ENCODE measurements around the gene HAUS8.
A peak's percentile ranks its signal among the peaks of the same experiment; 100 is the strongest.

Gene HAUS8

GRCh38 chr19:17079710-17080439 lies 4.6 kb upstream of the HAUS8 start:
- TF ChIP-seq SUZ12 (IDR thresholded peaks at IDR 0.05) = no peak
- no peak for TF ChIP-seq FOXA1 (IDR thresholded peaks at IDR 0.05)
- TF ChIP-seq CTBP1 (IDR thresholded peaks at IDR 0.05; ENCODE audit: borderline replicate concordance) = no peak
- no peak for TF ChIP-seq HDGF (IDR thresholded peaks at IDR 0.05; ENCODE audit: borderline replicate concordance)
- TF ChIP-seq ZNF384 (IDR thresholded peaks at IDR 0.05) = no peak
- TF ChIP-seq BHLHE40 (IDR thresholded peaks at IDR 0.05; ENCODE audit: borderline replicate concordance) = no peak
- no peak for TF ChIP-seq L3MBTL2 (conservative IDR thresholded peaks at IDR 0.05)
- TF ChIP-seq ARNT (IDR thresholded peaks at IDR 0.05) = no peak
- TF ChIP-seq PKNOX1 (IDR thresholded peaks at IDR 0.05) = no peak
- TF ChIP-seq LEF1 (IDR thresholded peaks at IDR 0.05; ENCODE audit: borderline replicate concordance) = no peak
- ChIA-PET POLR2A (no interaction called here), CTCF (interaction anchor here (0.6 kb wide), 1 partner anchor 48 kb away, joined by 4 read pairs; no protein-coding TSS in a partner anchor)
- peak; percentile 19 for DNase-seq (ENCODE audit: extremely low spot score)

GRCh38 chr19:17078920-17079709 lies 3.9 kb upstream of the HAUS8 start:
- POLR2A ChIA-PET = no interaction called here
- CTCF ChIA-PET = interaction anchor here (0.6 kb wide), 1 partner anchor 49 kb away, joined by 4 read pairs; no protein-coding TSS in a partner anchor
- TF ChIP-seq ARNT (IDR thresholded peaks at IDR 0.05) (no peak), CTBP1 (IDR thresholded peaks at IDR 0.05; ENCODE audit: borderline replicate concordance) (no peak), L3MBTL2 (conservative IDR thresholded peaks at IDR 0.05) (no peak), ELF4 (IDR thresholded peaks at IDR 0.05) (no peak), TARDBP (IDR thresholded peaks at IDR 0.05) (no peak), FOXM1 (IDR thresholded peaks at IDR 0.05; ENCODE audit: borderline replicate concordance) (no peak)
- DNase-seq (ENCODE audit: extremely low spot score) = no peak

- DNase-seq (ENCODE audit: extremely low spot score) = no peak
- ChIA-PET POLR2A (no interaction called here), CTCF (interaction anchor here (0.6 kb wide), 1 partner anchor 227 kb away, joined by 4 read pairs; no protein-coding TSS in a partner anchor)
- TF ChIP-seq ARNT (IDR thresholded peaks at IDR 0.05) (no peak), CTBP1 (IDR thresholded peaks at IDR 0.05; ENCODE audit: borderline replicate concordance) (no peak), ELF4 (IDR thresholded peaks at IDR 0.05) (no peak), ZNF384 (IDR thresholded peaks at IDR 0.05) (no peak), FOXK2 (IDR thresholded peaks at IDR 0.05) (no peak), FOXM1 (IDR thresholded peaks at IDR 0.05; ENCODE audit: borderline replicate concordance) (no peak), HDGF (IDR thresholded peaks at IDR 0.05; ENCODE audit: borderline replicate concordance) (no peak), TARDBP (IDR thresholded peaks at IDR 0.05) (no peak), SP1 (IDR thresholded peaks at IDR 0.05) (no peak)
These were observed 3.0 kb upstream of the HAUS8 start for GRCh38 chr19:17078036-17078919.

GRCh38 chr19:17077447-17078028 lies 2.3 kb upstream of the HAUS8 start:
- no peak for TF ChIP-seq NFRKB (IDR thresholded peaks at IDR 0.05)
- no peak for TF ChIP-seq SUZ12 (IDR thresholded peaks at IDR 0.05)
- TF ChIP-seq FOXM1 (IDR thresholded peaks at IDR 0.05; ENCODE audit: borderline replicate concordance) = no peak
- no peak for TF ChIP-seq HDGF (IDR thresholded peaks at IDR 0.05; ENCODE audit: borderline replicate concordance)
- TF ChIP-seq FOXA1 (IDR thresholded peaks at IDR 0.05) = no peak
- no peak for TF ChIP-seq FOXK2 (IDR thresholded peaks at IDR 0.05)
- no peak for TF ChIP-seq ZNF384 (IDR thresholded peaks at IDR 0.05)
- no peak for TF ChIP-seq LEF1 (IDR thresholded peaks at IDR 0.05; ENCODE audit: borderline replicate concordance)
- no peak for TF ChIP-seq SP1 (IDR thresholded peaks at IDR 0.05)
- TF ChIP-seq L3MBTL2 (conservative IDR thresholded peaks at IDR 0.05) = no peak
- TF ChIP-seq CTBP1 (IDR thresholded peaks at IDR 0.05; ENCODE audit: borderline replicate concordance) = no peak
- TF ChIP-seq ARNT (IDR thresholded peaks at IDR 0.05) = no peak
- no peak for TF ChIP-seq TARDBP (IDR thresholded peaks at IDR 0.05)
- no peak for TF ChIP-seq ELF4 (IDR thresholded peaks at IDR 0.05)
- TF ChIP-seq PKNOX1 (IDR thresholded peaks at IDR 0.05) = no peak
- no peak for TF ChIP-seq BHLHE40 (IDR thresholded peaks at IDR 0.05; ENCODE audit: borderline replicate concordance)
- CTCF ChIA-PET = no interaction called here
- DNase-seq (ENCODE audit: extremely low spot score) = no peak
- POLR2A ChIA-PET = no interaction called here

GRCh38 chr19:17076543-17076991 lies 1.3 kb upstream of the HAUS8 start:
- no peak for TF ChIP-seq FOXK2 (IDR thresholded peaks at IDR 0.05)
- TF ChIP-seq HDGF (IDR thresholded peaks at IDR 0.05; ENCODE audit: borderline replicate concordance) = no peak
- TF ChIP-seq ZNF384 (IDR thresholded peaks at IDR 0.05) = no peak
- TF ChIP-seq ELF4 (IDR thresholded peaks at IDR 0.05) = no peak
- TF ChIP-seq CTBP1 (IDR thresholded peaks at IDR 0.05; ENCODE audit: borderline replicate concordance) = no peak
- no peak for TF ChIP-seq SUZ12 (IDR thresholded peaks at IDR 0.05)
- no peak for TF ChIP-seq TARDBP (IDR thresholded peaks at IDR 0.05)
- TF ChIP-seq PKNOX1 (IDR thresholded peaks at IDR 0.05) = no peak
- CTCF ChIA-PET = interaction anchor here (1.1 kb wide), 1 partner anchor 10 kb away, joined by 4 read pairs; no protein-coding TSS in a partner anchor
- POLR2A ChIA-PET = interaction anchor here (1.0 to 1.5 kb wide), 4 partner anchors 8 to 335 kb away, joined by 3 to 5 read pairs (median 4); partner anchors contain the start of genes BABAM1 and USE1
- no peak for DNase-seq (ENCODE audit: extremely low spot score)

Measured in HEK293T (cell line).